ENCODE data around the gene MRTFA.
A peak's percentile ranks its signal among the peaks of the same experiment; 100 is the strongest.
"Not testable (repeated sequence)": the region's sequence is repeated elsewhere in the genome, so short reads cannot be mapped to it uniquely, and the experiment has no call there.

The MRTFA gene

DNA sequence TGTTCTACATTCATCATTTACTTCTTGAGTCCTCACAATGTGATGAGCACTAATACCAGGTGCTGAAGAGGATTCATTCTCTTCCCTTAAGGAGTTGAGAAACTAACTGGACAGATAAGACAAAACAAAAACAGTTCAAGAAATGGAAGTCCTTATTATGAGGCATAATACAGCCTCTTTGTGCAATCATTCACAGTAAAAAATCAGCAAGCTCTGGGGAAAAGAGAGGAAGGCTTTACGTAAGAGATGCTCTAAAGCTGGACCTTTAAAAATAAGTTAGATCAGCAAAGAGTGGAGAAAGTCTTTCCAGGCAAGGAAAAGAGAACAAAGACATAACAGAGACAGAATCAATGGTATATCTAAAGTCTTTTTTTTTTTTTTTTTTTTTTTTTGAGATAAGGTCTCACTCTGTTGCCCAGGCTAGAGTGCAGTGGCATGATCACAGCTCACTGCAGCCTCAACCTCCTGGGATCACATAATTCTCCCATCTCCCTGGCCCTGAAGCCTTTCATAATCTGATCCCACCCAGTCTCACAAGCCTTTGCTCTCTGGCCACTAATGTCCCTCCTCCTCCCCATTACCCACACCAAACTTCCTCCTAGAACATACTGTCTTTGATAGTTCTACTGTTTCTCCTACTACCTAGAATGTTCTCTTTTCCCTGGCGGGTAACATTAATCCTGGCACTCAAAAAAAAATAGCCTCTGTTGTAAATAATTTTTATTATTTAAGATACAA, 40.9 kb downstream of the MRTFA start:
- DNase-seq (ENCODE audit: low read depth), result no peak

DNA sequence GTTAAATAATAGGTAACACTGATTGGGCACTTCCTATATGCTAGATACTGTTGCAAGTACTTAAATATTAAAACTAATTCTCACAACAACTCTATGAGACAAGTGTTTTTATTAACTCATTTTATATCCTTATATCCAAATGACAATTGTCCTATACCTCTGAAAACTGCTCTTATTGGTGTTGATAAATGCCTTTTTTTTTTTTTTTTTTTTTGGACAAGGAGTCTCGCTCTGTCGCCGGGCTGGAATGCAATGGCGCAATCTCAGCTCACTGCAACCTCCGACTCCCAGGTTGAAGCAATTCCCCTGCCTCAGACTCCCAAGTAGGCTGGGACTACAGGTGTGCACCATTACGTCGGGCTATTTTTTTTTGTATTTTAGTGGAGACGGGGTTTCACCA, 41.6 kb downstream of the MRTFA start:
- no peak for DNase-seq (ENCODE audit: low read depth)

DNA sequence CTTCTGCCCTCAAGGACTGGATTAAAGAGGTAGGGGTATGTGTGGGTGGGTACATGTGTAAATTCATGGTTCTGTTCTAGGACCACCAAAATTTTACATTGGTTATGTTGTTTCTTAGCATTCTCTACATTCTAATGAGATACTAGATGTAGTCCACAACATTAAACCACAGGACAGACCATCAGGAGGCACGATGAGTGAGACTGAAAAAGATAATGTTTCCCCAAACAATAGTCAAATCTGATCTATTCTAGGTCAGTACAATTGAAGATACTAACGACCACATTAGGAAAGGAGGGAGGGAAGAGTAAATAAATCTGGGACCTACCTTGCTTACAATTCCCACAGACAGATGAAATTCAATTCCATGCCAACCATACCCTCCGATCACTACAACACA, 42.2 kb downstream of the MRTFA start:
- DNase-seq (ENCODE audit: low read depth), result no peak

- DNase-seq (ENCODE audit: low read depth), result no peak
These were observed 42.9 kb downstream of the MRTFA start for GRCh38 chr22:40593460-40594273.

GRCh38 chr22:40592352-40593113, 44.0 kb downstream of the MRTFA start:
- no peak for DNase-seq (ENCODE audit: low read depth)

DNA sequence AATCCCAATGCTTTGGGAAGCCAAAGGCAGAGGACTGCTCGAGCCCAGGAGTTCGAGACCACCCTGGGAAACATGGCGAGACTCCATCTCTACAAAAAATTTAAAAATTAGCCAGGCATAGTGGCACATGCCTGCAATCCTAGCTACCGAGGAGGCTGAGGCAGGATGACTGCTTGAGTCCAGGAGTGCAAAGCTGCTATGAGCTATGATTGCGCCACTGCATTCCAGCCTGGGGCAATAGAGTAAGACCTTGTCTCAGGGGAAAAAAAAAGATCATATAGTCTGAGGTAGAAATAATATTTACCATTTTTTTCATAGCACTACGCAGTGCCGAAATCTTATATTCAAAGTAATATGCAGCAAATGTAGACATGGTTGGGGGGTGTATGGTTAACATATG, 47.8 kb downstream of the MRTFA start:
- DNase-seq (ENCODE audit: low read depth), result no peak

GRCh38 chr22:40586781-40587180, 49.7 kb downstream of the MRTFA start:
- DNase-seq (ENCODE audit: low read depth), result no peak

- DNase-seq (ENCODE audit: low read depth), result no peak
These were observed 51.2 kb downstream of the MRTFA start for GRCh38 chr22:40585310-40585751.

DNA sequence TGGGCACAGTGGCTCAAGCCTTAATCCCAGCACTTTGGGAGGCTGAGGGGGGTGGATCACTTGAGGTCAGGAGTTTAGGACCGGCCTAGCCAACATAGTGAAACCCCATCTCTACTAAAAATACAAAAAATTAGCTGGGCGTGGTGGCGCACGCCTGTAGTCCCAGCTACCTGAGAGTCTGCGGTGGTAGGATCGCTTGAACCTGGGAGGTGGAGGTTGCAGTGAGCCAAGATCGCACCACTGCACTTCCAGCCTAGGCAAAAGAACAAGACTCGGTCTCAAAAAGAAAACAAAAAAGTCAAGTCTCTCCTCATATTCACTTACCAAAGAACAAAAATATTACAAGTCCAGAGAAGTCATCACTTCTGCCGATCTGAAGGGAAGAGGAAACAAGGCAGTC, 51.8 kb downstream of the MRTFA start:
- not testable (repeated sequence) for DNase-seq (ENCODE audit: low read depth)

GRCh38 chr22:40583053-40583741, 53.3 kb downstream of the MRTFA start:
- DNase-seq (ENCODE audit: low read depth), result no peak

DNA sequence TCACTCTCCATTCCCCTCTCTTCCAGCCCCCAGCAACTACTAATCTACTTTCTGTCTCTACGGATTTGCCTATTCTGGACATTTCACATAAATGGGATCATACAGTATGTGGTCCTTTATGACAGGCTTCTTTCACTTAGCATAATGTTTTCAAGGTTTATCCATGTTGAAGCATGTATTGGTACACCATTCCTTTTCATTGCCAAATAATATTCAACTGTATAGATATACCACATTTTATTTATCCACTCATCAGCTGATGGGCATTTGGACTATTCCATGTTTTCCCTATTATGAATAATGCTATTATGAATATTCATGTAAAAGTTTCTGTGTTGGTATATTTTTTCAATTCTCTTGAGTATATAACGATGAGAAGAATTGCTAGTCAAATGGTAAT, 54.5 kb downstream of the MRTFA start:
- DNase-seq (ENCODE audit: low read depth), result no peak

GRCh38 chr22:40580631-40581030, 55.9 kb downstream of the MRTFA start:
- DNase-seq (ENCODE audit: low read depth), result no peak

DNA sequence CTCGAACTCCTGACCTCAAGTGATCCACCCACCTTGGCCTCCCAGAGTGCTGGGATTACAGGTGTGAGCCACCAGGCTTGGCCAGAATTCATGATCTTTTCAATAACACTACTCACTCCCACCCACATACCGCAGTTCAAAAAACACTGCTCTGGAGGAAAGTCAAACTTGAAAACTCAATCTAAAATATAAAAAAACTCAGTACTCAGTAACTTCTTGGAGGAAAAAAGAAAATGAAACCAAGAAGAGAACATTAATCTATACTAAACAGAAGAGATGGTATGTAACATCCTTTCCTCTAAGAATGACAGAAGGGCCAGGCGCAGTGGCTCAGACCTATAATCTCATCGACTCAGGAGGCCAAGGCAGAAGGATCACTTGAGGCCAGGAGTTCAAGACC, 58.3 kb downstream of the MRTFA start:
- peak; percentile 5 for DNase-seq (ENCODE audit: low read depth)

DNA sequence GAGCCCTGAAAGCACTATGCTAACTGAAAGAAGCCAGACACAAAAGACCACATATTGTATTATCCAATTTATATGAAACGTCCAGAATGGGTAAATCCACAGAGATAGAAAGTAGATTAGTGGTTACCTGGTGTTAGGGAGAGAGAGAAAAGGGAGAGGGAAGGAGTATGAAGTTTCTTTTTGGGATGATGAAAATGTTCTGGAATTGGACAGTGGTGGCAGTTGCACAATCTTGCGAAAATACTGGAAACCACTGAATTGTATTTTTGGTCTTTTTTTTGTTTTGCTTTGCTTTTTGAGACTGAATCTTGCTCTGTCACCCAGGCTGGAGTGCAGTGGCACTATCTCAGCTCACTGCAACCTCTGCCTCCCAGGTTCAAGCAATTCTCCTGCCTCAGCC, 63.5 kb downstream of the MRTFA start:
- no peak for DNase-seq (ENCODE audit: low read depth)

DNA sequence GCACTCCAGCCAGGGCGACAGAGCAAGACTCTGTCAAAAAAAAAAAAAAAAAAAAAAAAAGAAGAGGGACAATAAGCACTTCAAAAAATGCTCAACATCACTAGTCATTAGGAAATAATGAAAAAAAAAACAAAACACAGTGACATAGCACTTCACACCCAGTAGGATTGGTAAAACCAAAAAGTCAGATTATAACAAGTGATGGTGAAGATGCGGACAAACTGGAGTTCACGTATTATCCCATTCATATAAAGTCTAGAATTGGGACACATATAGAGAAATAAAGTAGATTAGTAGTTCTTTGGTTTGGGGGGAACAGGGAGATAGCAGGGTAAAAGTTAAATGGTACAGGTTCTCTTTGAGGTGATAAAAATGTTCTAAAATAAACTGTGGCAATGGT, 64.6 kb downstream of the MRTFA start:
- DNase-seq (ENCODE audit: low read depth), result no peak

DNA sequence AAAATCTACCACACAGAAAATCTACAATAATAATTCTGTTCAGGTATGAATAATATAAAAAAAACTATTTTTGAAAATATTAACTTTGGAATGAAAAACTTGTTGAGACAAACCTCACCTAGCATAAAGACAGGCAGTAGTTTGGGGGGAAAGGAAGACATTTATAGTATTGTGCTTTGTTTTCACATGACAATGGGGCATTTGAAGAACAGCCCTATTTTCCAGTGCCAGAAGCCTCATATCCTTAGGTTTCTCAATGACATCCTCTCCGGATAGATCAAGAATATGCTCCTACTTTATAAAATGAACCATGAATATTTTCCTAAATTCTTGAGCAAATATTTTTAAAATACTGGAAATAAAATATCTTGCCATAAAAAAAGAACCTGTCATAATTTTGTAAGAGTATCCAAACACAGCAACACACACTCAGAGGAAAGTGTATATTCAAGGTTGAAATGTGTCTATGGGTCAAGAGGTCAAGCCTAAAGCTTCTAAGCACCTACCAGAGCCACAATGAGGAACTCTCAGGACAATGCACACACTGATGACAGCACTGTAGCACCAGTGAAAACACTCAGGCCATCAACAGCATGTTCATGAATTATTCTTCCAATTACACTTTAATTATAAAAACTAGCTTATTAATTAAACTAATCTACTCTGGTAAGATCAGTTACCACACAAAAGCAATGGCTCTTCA, 68.7 kb downstream of the MRTFA start:
- DNase-seq (ENCODE audit: low read depth), result no peak

- DNase-seq (ENCODE audit: low read depth), result no peak
These were observed 69.4 kb downstream of the MRTFA start for GRCh38 chr22:40567106-40567505.

DNA sequence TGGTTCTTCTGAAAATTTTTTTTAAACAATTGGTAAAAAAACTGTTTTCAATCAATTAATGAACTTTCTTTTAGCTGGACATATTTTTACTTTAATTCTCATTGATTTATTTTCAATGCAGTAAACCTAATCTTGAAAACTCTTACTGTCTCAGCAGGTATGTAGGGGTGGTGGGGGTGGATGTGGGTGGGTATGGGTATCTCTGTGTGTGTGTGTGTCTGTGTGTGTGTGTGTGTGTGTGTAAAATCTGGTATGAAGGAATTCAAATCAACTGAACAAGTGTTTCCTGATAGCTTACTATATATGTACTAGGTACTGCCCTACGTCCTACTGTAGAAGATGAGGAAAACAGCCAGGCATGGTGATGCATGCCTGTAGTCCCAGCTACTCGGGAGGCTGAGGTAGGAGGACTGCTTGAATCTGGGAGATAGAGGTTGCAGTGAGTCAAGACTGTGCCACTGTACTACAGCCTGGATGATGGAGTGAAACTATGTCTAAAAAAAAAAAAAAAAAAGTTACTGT, 75.5 kb downstream of the MRTFA start:
- no peak for DNase-seq (ENCODE audit: low read depth)

GRCh38 chr22:40560551-40560950, 76.0 kb downstream of the MRTFA start:
- no peak for DNase-seq (ENCODE audit: low read depth)

DNA sequence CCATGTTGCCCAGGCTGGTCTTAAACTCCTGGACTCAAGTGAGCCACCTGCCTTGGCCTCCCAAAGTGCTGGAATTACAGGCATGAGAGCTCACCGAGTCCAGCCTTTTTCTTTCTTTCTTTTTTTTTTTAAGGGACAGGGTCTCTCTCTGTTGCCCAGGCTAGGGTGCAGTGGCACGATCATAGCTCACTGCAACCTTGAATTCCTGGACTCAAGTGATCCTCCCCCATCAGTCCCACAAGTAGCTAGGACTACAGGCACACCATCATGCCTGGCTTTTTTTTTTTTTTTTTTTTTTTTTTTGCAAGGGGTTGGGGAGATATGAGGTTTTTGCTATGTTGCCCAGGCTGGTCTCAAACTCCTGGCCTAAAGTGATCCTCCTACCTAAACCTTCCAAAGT, 78.5 kb downstream of the MRTFA start:
- no peak for DNase-seq (ENCODE audit: low read depth)

- no peak for DNase-seq (ENCODE audit: low read depth)
These were observed 79.9 kb downstream of the MRTFA start for GRCh38 chr22:40556641-40557040.

All from stimulated activated CD4-positive, alpha-beta T cell treated with anti-CD3 and anti-CD28 coated beads, Interleukin-2, amount 100 ng/mL, for 4 hours (primary cell).